Vagina (tissue), 2 donors: ENCODE measurements around the gene KRTAP6-1. TPM values are rescaled to one million over a fixed set of nuclear protein-coding genes. Genes with fewer than 3 reads are reported as not detected.

Experiments
- DNase-seq, 2 donors: peaks; one replicate each; pipeline ENCODE4 v3.0.0-alpha.2; 2017; ENCODE audit errors: extremely low spot score in 2 of 2
- H3K27ac ChIP-seq: fragments of 200-600 bp; sonication (generic); one replicate; pipeline ENCODE4 v1.5.1; 2019
- H3K27me3 ChIP-seq: fragments of 200-600 bp; sonication (generic); one replicate; pipeline ENCODE4 v1.5.1; 2019
- H3K36me3 ChIP-seq, 2 donors: fragments of 200-600 bp; sonication (generic); one replicate each; pipeline ENCODE4 v1.5.1; 2017 to 2019
- H3K4me1 ChIP-seq: fragments of 200-600 bp; sonication (generic); one replicate; pipeline ENCODE4 v1.5.1; 2019
- H3K4me3 ChIP-seq, 2 donors: fragments of 200-600 bp; sonication (generic); 1 replicate in 1 of 2; 2 replicates in 1 of 2; pipeline ENCODE4 v1.5.1; 2016 to 2019
- H3K9me3 ChIP-seq: fragments of 200-600 bp; sonication (generic); one replicate; pipeline ENCODE4 v1.5.1; 2019
- POLR2A ChIP-seq, 2 donors: fragments of 450-650 bp; IDR thresholded peaks; one replicate each; pipeline ENCODE4 v1.6.1; 2017; ENCODE audit warnings: antibody characterized with exemption in 2 of 2, mild to moderate bottlenecking in 2 of 2, moderate library complexity in 2 of 2
- POLR2AphosphoS5 ChIP-seq, 2 donors: sonication (generic); formaldehyde crosslinking; IDR thresholded peaks; one replicate each; pipeline ENCODE4 v1.9.0; 2017; ENCODE audit warnings: antibody characterized with exemption in 2 of 2, mild to moderate bottlenecking in 2 of 2, low read depth in 1 of 2; ENCODE audit not compliant: insufficient read depth in 1 of 2
- intact Hi-C: fragments of 100-400 bp; cut with DNase I; formaldehyde crosslinking; loops from one replicate; pipeline ENCODE4 v1.15.1; 2023
- total RNA-seq: library from RNA; depleted of rRNA; stranded (reverse); fragments of >200 nt; gene quantifications from one replicate; pipeline ENCODE4 v1.2.3, GENCODE V29; 2016
- TF ChIP-seq, protein P1 (sequence below), 3 experiments: fragments of 450-650 bp in 2 of 3; fragments of 200-600 bp in 1 of 3; sonication (generic) in 1 of 3; IDR thresholded peaks; one replicate each; pipeline ENCODE4 v1.5.1; 2017 to 2019; ENCODE audit warnings: antibody characterized with exemption in 3 of 3, mild to moderate bottlenecking in 2 of 3, moderate library complexity in 2 of 3

KRTAP6-1 gene
- total RNA-seq, 1 donor from 2014 or later, result not detected

DNA sequence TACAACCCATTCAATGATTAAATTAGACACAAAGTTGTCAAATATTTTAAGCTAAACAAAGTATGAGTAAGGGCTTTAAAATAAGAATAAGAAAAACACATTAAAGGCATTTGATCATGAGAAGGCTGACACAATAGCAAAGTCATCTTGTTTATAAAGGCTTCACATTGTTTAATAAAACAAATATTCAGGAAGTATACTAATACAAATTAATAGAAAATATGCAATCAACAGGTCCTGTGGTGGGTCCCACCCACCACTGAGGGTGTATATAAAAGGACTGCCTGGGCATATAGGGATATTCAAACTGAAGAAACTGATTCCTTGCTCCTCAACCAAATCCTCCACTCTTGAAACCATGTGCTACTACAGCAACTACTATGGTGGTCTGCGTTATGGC, 21.2 kb upstream of the KRTAP6-1 start, which contains the start of gene KRTAP20-2:
Gene KRTAP20-2, plus strand, starts transcription at position 301 of the 400 bp plus-strand sequence. Its CDS starts 58 bp downstream, at position 359.
- Histone ChIP-seq H3K4me3 (no peak within 1 kb of the TSS), H3K27ac (no peak within 1 kb of the TSS), H3K4me1 (no peaks in the 10 kb centered on the region), H3K36me3 (no peaks in the 10 kb centered on the region), H3K27me3 (no peaks in the 10 kb centered on the region), H3K9me3 (no peaks in the 10 kb centered on the region)
- DNase-seq, result no peak
- intact Hi-C loops, result no loop called here
- TF ChIP-seq, protein P1, sequence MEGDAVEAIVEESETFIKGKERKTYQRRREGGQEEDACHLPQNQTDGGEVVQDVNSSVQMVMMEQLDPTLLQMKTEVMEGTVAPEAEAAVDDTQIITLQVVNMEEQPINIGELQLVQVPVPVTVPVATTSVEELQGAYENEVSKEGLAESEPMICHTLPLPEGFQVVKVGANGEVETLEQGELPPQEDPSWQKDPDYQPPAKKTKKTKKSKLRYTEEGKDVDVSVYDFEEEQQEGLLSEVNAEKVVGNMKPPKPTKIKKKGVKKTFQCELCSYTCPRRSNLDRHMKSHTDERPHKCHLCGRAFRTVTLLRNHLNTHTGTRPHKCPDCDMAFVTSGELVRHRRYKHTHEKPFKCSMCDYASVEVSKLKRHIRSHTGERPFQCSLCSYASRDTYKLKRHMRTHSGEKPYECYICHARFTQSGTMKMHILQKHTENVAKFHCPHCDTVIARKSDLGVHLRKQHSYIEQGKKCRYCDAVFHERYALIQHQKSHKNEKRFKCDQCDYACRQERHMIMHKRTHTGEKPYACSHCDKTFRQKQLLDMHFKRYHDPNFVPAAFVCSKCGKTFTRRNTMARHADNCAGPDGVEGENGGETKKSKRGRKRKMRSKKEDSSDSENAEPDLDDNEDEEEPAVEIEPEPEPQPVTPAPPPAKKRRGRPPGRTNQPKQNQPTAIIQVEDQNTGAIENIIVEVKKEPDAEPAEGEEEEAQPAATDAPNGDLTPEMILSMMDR (IDR thresholded peaks at IDR 0.05), result no peak
- no peak for TF ChIP-seq POLR2A (IDR thresholded peaks at IDR 0.05)
- TF ChIP-seq POLR2AphosphoS5 (IDR thresholded peaks at IDR 0.05; ENCODE audit: insufficient read depth in 1 of 2, low read depth in 1 of 2), result no peak

DNA sequence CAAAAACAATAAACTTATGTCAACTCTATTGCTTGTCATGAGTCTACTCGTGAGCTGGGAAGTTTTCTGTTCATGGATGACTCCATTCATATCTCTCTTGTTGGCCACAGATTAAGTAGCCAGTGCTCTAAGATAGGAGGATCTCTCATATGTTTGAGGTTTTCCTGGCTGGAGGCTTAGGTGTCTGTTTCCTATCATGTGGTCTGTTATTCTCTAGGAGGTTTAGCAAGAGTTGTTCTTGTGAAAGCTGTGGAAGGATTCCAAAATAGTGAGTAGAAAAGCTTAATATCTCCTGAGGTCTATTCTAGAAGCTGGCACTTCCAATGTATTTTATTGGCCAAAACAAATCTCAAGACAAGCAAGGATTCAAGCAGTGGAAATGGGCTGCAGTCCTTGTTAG, 15.5 kb upstream of the KRTAP6-1 start:
- Histone ChIP-seq H3K27me3 (no peaks in the 10 kb centered on the region), H3K4me1 (no peaks in the 10 kb centered on the region), H3K36me3 (no peaks in the 10 kb centered on the region), H3K27ac (no peak overlapping the region), H3K4me3 (no peak overlapping the region), H3K9me3 (no peaks in the 10 kb centered on the region)
- no peak for DNase-seq
- TF ChIP-seq, protein P1 (IDR thresholded peaks at IDR 0.05), result no peak
- TF ChIP-seq POLR2AphosphoS5 (IDR thresholded peaks at IDR 0.05; ENCODE audit: insufficient read depth in 1 of 2, low read depth in 1 of 2) (no peak), POLR2A (IDR thresholded peaks at IDR 0.05) (no peak)
- intact Hi-C loops, result no loop called here

DNA sequence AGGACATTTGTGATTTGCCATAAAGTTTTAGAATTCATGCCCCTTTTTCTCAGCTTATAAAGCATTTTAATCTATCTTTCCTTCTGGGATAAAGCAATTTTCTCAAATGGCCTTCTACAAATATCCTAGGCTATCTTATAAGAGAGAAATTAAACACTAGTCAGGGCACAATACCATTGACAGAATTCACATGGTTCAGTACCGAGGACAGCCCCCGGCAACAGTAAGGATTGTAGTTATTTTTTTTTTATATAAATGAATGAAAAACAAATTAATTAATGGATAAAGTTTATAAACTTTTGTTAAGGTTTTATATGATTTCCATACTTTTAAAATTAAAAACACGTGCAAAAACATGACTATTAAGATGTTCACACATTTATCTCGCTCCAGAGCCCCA, 14.4 kb upstream of the KRTAP6-1 start:
- no peak for DNase-seq
- H3K27me3 ChIP-seq, result no peaks in the 10 kb centered on the region
- no peak overlapping the region for H3K4me3 ChIP-seq
- H3K27ac ChIP-seq, result no peak overlapping the region
- no peaks in the 10 kb centered on the region for H3K36me3 ChIP-seq
- intact Hi-C loops, result no loop called here
- H3K4me1 ChIP-seq, result no peaks in the 10 kb centered on the region
- H3K9me3 ChIP-seq, result no peaks in the 10 kb centered on the region
- TF ChIP-seq POLR2AphosphoS5 (IDR thresholded peaks at IDR 0.05; ENCODE audit: insufficient read depth in 1 of 2, low read depth in 1 of 2), result no peak
- TF ChIP-seq, protein P1 (IDR thresholded peaks at IDR 0.05), result no peak
- no peak for TF ChIP-seq POLR2A (IDR thresholded peaks at IDR 0.05)

DNA sequence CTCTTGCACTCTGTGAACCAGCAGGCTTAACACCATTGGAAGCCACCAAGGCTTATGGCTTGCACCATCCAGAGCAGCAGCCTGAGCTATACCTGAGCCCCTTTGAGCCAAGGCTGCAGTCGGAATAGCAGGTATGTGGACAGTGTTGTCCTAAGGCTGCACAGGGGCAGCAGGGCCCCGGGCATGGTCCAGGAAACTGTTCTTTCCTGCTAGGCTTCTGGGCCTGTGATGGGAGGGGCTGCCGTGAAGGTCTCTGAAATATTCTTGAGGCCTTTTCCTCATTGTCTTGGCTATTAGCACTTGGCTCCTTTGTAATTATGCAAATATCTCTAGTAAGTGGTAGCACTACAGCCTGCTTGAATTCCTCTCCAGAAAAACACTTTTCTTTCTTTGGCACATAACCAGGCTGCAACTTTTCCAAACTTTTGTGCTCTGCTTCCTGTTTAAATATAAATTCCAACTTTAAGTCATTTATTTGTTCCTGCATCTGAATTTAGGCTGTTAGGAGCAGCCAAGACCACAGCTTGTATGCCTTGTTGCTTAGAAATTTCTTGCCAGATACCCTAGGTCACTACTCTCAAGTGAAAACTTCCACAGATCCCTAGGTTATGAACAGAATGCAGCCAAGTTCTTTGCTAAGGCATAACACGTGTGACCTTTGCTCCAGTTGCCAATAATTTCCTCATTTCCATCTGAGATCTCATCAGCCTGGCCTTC, 11.9 kb upstream of the KRTAP6-1 start:
- TF ChIP-seq, protein P1 (IDR thresholded peaks at IDR 0.05), result no peak
- TF ChIP-seq POLR2A (IDR thresholded peaks at IDR 0.05), result no peak
- no peak for TF ChIP-seq POLR2AphosphoS5 (IDR thresholded peaks at IDR 0.05; ENCODE audit: insufficient read depth in 1 of 2, low read depth in 1 of 2)
- DNase-seq, result no peak
- intact Hi-C loops, result no loop called here
- H3K36me3 ChIP-seq, result no peaks in the 10 kb centered on the region
- H3K4me3 ChIP-seq, result no peak overlapping the region
- H3K9me3 ChIP-seq, result no peaks in the 10 kb centered on the region
- no peak overlapping the region for H3K27ac ChIP-seq
- H3K27me3 ChIP-seq, result no peaks in the 10 kb centered on the region
- H3K4me1 ChIP-seq, result no peaks in the 10 kb centered on the region

- Histone ChIP-seq H3K9me3 (no peaks in the 10 kb centered on the region), H3K4me1 (no peaks in the 10 kb centered on the region), H3K36me3 (no peaks in the 10 kb centered on the region), H3K27me3 (no peaks in the 10 kb centered on the region), H3K4me3 (no peak overlapping the region), H3K27ac (no peak overlapping the region)
- DNase-seq, result no peak
- TF ChIP-seq, protein P1 (IDR thresholded peaks at IDR 0.05), result no peak
- TF ChIP-seq POLR2AphosphoS5 (IDR thresholded peaks at IDR 0.05; ENCODE audit: insufficient read depth in 1 of 2, low read depth in 1 of 2), result no peak
- intact Hi-C loops, result no loop called here
Measured at GRCh38 chr21:30623362-30623761, 9.6 kb upstream of the KRTAP6-1 start.
